ENCODE data around the gene PYGB. TPM values are rescaled to one million over a fixed set of nuclear protein-coding genes. Genes with fewer than 3 reads are reported as not detected.
A peak's percentile ranks its signal among the peaks of the same experiment; 100 is the strongest.

The PYGB gene
- total RNA-seq, 1 experiment from 2014 or later = 258 TPM

- H3K27me3 Mint-ChIP-seq (ENCODE audit: unreplicated experiment) = no peaks in the 10 kb centered on the region
- no peak for TF ChIP-seq CTCF (IDR thresholded peaks at IDR 0.05; ENCODE audit: unreplicated experiment)
- H3K27ac Mint-ChIP-seq (ENCODE audit: unreplicated experiment) = peak overlapping the region; percentile 23
- H3K4me1 Mint-ChIP-seq (ENCODE audit: low read depth, unreplicated experiment) = no peaks in the 10 kb centered on the region
- no TSS peak for BruUV-seq (replicated peaks)
- CTCF ChIA-PET = no interaction called here
- DNase-seq = no peak
- peak overlapping the region; percentile 69 for H3K4me3 Mint-ChIP-seq (ENCODE audit: low read depth, unreplicated experiment)
- intact Hi-C loops (cut with micrococcal nuclease; ENCODE audit: unreplicated experiment) = no loop called here
- peaks cover 93% of the 10 kb centered on the region for H3K36me3 Mint-ChIP-seq (ENCODE audit: insufficient read depth, unreplicated experiment)
- H3K9me3 Mint-ChIP-seq (ENCODE audit: low read depth, unreplicated experiment) = no peaks in the 10 kb centered on the region
Observed at GRCh38 chr20:25252686-25253421, 5.0 kb downstream of the PYGB start.

GRCh38 chr20:25253606-25254275 is 5.9 kb downstream of the PYGB start:
- Mint-ChIP-seq H3K4me1 (ENCODE audit: low read depth, unreplicated experiment) (no peaks in the 10 kb centered on the region), H3K9me3 (ENCODE audit: low read depth, unreplicated experiment) (no peaks in the 10 kb centered on the region)
- no peak for DNase-seq

GRCh38 chr20:25254571-25254970 is 6.7 kb downstream of the PYGB start:
- TF ChIP-seq CTCF (IDR thresholded peaks at IDR 0.05; ENCODE audit: unreplicated experiment) = no peak
- Mint-ChIP-seq H3K4me1 (ENCODE audit: low read depth, unreplicated experiment) (no peaks in the 10 kb centered on the region), H3K4me3 (ENCODE audit: low read depth, unreplicated experiment) (peak overlapping the region; percentile 69), H3K27ac (ENCODE audit: unreplicated experiment) (no peak overlapping the region), H3K27me3 (ENCODE audit: unreplicated experiment) (no peaks in the 10 kb centered on the region), H3K9me3 (ENCODE audit: low read depth, unreplicated experiment) (no peaks in the 10 kb centered on the region), H3K36me3 (ENCODE audit: insufficient read depth, unreplicated experiment) (peaks cover 92% of the 10 kb centered on the region)
- no peak for DNase-seq
- BruUV-seq (replicated peaks) = no TSS peak
- intact Hi-C loops (cut with micrococcal nuclease; ENCODE audit: unreplicated experiment) = no loop called here
- CTCF ChIA-PET = no interaction called here

More at GRCh38 chr20:25253606-25254275, 5.9 kb downstream of the PYGB start:
- TF ChIP-seq CTCF (IDR thresholded peaks at IDR 0.05; ENCODE audit: unreplicated experiment) = no peak
- Mint-ChIP-seq H3K4me3 (ENCODE audit: low read depth, unreplicated experiment) (peak overlapping the region; percentile 69), H3K27me3 (ENCODE audit: unreplicated experiment) (no peaks in the 10 kb centered on the region), H3K36me3 (ENCODE audit: insufficient read depth, unreplicated experiment) (peaks cover 92% of the 10 kb centered on the region), H3K27ac (ENCODE audit: unreplicated experiment) (peak overlapping the region; percentile 23)
- intact Hi-C loops (cut with micrococcal nuclease; ENCODE audit: unreplicated experiment) = no loop called here
- no TSS peak for BruUV-seq (replicated peaks)
- CTCF ChIA-PET = no interaction called here

- intact Hi-C loops (cut with micrococcal nuclease; ENCODE audit: unreplicated experiment) = no loop called here
- Mint-ChIP-seq H3K27me3 (ENCODE audit: unreplicated experiment) (no peaks in the 10 kb centered on the region), H3K4me3 (ENCODE audit: low read depth, unreplicated experiment) (peak overlapping the region; percentile 69), H3K9me3 (ENCODE audit: low read depth, unreplicated experiment) (no peaks in the 10 kb centered on the region), H3K36me3 (ENCODE audit: insufficient read depth, unreplicated experiment) (peaks cover 88% of the 10 kb centered on the region), H3K4me1 (ENCODE audit: low read depth, unreplicated experiment) (no peaks in the 10 kb centered on the region), H3K27ac (ENCODE audit: unreplicated experiment) (no peak overlapping the region)
- peak; percentile 49 for DNase-seq
- BruUV-seq (replicated peaks) = no TSS peak
- CTCF ChIA-PET = interaction anchor here (0.5 to 1.5 kb wide), 3 partner anchors 8 to 136 kb away, joined by 4 to 5 read pairs (median 4); partner anchors contain the start of gene ABHD12
- TF ChIP-seq CTCF (IDR thresholded peaks at IDR 0.05; ENCODE audit: unreplicated experiment) = no peak
Observed at GRCh38 chr20:25254986-25255680, 7.2 kb downstream of the PYGB start.
